B cell (primary cell): Measurements from ENCODE around the gene EBF3. TPM values are rescaled to one million over a fixed set of nuclear protein-coding genes. Genes with fewer than 3 reads are reported as not detected.
A peak's percentile ranks its signal among the peaks of the same experiment; 100 is the strongest.

Experiments
- ATAC-seq: fragments of 200-7000 bp; cut with Tn5 transposase; one replicate; pipeline ENCODE4 v1.10.0; 2021; ENCODE audit warnings: low read depth, mild to moderate bottlenecking, moderate number of reproducible peaks, moderate library complexity
- CTCF ChIA-PET: fragments of 350-600 bp; sonication (Branson Sonifier 250); formaldehyde crosslinking; loops from one replicate; lab custom pipeline; 2021; ENCODE audit warnings: antibody characterized with exemption, inconsistent platforms; lab: Charles Lee
- POLR2A ChIA-PET: fragments of 350-600 bp; sonication (Branson Sonifier 250); formaldehyde crosslinking; loops from one replicate; lab custom pipeline; 2021; ENCODE audit warnings: antibody characterized with exemption; lab: Charles Lee
- DNase-seq: peaks from one replicate; pipeline ENCODE4 v3.0.0; 2013
- H2AFZ ChIP-seq: 2 replicates; pipeline ENCODE4 v1.6.1; 2012; ENCODE audit warnings: mild to moderate bottlenecking, low read depth, low read length; ENCODE audit not compliant: insufficient read depth, poor library complexity, severe bottlenecking
- H3K27ac ChIP-seq, 2 donors: 1 replicate in 1 of 2; 2 replicates in 1 of 2; pipeline ENCODE4 v1.5.1; 2012 to 2013; ENCODE audit warnings: low read length in 2 of 2, mild to moderate bottlenecking in 2 of 2, moderate library complexity in 1 of 2
- H3K27me3 ChIP-seq, 4 experiments: fragments of 200-600 bp in 1 of 4; sonication (generic) in 1 of 4; replicated peaks in 1 of 4; 1 replicate in 2 of 4; 2 replicates in 2 of 4; pipeline versions ENCODE4 v1.6.1 to v1.7.0; 2013 to 2016; ENCODE audit warnings: low read length in 3 of 4, mild to moderate bottlenecking in 2 of 4, mixed read lengths in 1 of 4, moderate library complexity in 1 of 4; ENCODE audit not compliant: insufficient read depth in 4 of 4, control insufficient read depth in 3 of 4; ENCODE audit errors: control extremely low read depth in 1 of 4
- H3K36me3 ChIP-seq, 2 experiments: replicated peaks in 1 of 2; 1 replicate in 1 of 2; 2 replicates in 1 of 2; pipeline versions ENCODE4 v1.6.1 to v1.7.1; 2013; ENCODE audit warnings: low read length in 1 of 2; ENCODE audit not compliant: insufficient read depth in 2 of 2, control insufficient read depth in 1 of 2; ENCODE audit errors: control extremely low read depth in 1 of 2, extremely low read depth in 1 of 2
- H3K4me1 ChIP-seq, 2 donors: fragments of 200-600 bp in 1 of 2; sonication (generic) in 1 of 2; 1 replicate in 1 of 2; 2 replicates in 1 of 2; pipeline versions ENCODE4 v1.5.1 to v1.6.1; 2013 to 2017; ENCODE audit warnings: low read length in 2 of 2; ENCODE audit not compliant: control insufficient read depth in 2 of 2, insufficient read depth in 2 of 2
- H3K4me2 ChIP-seq: replicated peaks from 2 replicates; pipeline ENCODE3; 2012; ENCODE audit warnings: mild to moderate bottlenecking, low read depth, low read length; ENCODE audit not compliant: poor library complexity, severe bottlenecking
- H3K4me3 ChIP-seq, 5 experiments: fragments of 200-600 bp in 1 of 5; sonication (generic) in 1 of 5; 1 replicate in 3 of 5; 2 replicates in 2 of 5; pipeline versions ENCODE4 v1.5.1 to v1.7.0; 2011 to 2016; ENCODE audit warnings: low read length in 4 of 5, mild to moderate bottlenecking in 4 of 5, low read depth in 2 of 5, control low read depth in 1 of 5, moderate library complexity in 1 of 5; ENCODE audit not compliant: insufficient read depth in 1 of 5; ENCODE audit errors: control extremely low read depth in 1 of 5, extremely low read depth in 1 of 5
- H3K79me2 ChIP-seq: fragments of 200-600 bp; sonication (generic); one replicate; pipeline ENCODE4 v1.6.0; 2016; ENCODE audit warnings: low read length; ENCODE audit not compliant: control insufficient read depth, insufficient read depth
- H3K9ac ChIP-seq: fragments of 200-600 bp; sonication (generic); 2 replicates; pipeline ENCODE4 v1.6.1; 2017; ENCODE audit warnings: mild to moderate bottlenecking, low read length, moderate library complexity
- H3K9me3 ChIP-seq, 3 donors: one replicate each; pipeline versions ENCODE4 v1.6.1 to v1.7.1; 2013; ENCODE audit warnings: low read length in 2 of 3; ENCODE audit not compliant: control insufficient read depth in 2 of 3, insufficient read depth in 1 of 3; ENCODE audit errors: control extremely low read depth in 1 of 3
- H4K20me1 ChIP-seq: 2 replicates; pipeline ENCODE4 v1.6.0; 2012; ENCODE audit warnings: mild to moderate bottlenecking, low read length; ENCODE audit not compliant: insufficient read depth, control insufficient read depth, poor library complexity, severe bottlenecking
- H3K27ac Mint-ChIP-seq: one replicate; pipeline ENCODE4 v1.8.0; 2021; ENCODE audit warnings: mixed read lengths
- H3K27me3 Mint-ChIP-seq: one replicate; pipeline ENCODE4 v1.8.0; 2021; ENCODE audit warnings: mixed read lengths
- H3K4me1 Mint-ChIP-seq: one replicate; pipeline ENCODE4 v1.8.0; 2021; ENCODE audit warnings: mixed read lengths
- H3K4me3 Mint-ChIP-seq: one replicate; pipeline ENCODE4 v1.8.0; 2021; ENCODE audit warnings: mixed read lengths
- H3K9me3 Mint-ChIP-seq: one replicate; pipeline ENCODE4 v1.8.0; 2022; ENCODE audit warnings: mixed read lengths; ENCODE audit not compliant: insufficient read depth
- EZH2 ChIP-seq: IDR thresholded peaks from 2 replicates; pipeline ENCODE4 v1.6.1; 2012; ENCODE audit warnings: borderline replicate concordance, low read depth, mild to moderate bottlenecking, moderate library complexity, low read length; ENCODE audit not compliant: insufficient read depth, poor library complexity, severe bottlenecking
- WGBS: methylation state at CpG from one replicate; pipeline ENCODE4 v1.1.5; 2013; ENCODE audit warnings: missing lambda C conversion rate; ENCODE audit not compliant: insufficient coverage; 5-methylcytosine and 5-hydroxymethylcytosine counted together
- intact Hi-C: fragments of 100-400 bp; cut with micrococcal nuclease; formaldehyde crosslinking; loops from one replicate; pipeline ENCODE4 v1.10.0; 2022
- polyA plus RNA-seq: library from polyadenylated mRNA; depleted of rRNA; stranded (reverse); fragments of >200 nt; gene quantifications from 2 replicates; pipeline ENCODE4 v1.2.3, GENCODE V29; 2012
- total RNA-seq, 2 donors: library from RNA; stranded (reverse); fragments of 120-200 nt in 1 of 2; gene quantifications; 1 replicate in 1 of 2; 2 replicates in 1 of 2; pipeline versions ENCODE4 v1.2.3 to v1.2.4, GENCODE V29; 2013 to 2022
- TF ChIP-seq, protein P1 (sequence below): fragments of 200-600 bp; IDR thresholded peaks from one replicate; pipeline ENCODE4 v1.8.0; 2022; ENCODE audit warnings: antibody characterized with exemption, mild to moderate bottlenecking

Gene EBF3
- total and polyA plus RNA-seq, 2 donors (not counting 1 experiment from before 2014, with no cell fraction given) = not detected

DNA sequence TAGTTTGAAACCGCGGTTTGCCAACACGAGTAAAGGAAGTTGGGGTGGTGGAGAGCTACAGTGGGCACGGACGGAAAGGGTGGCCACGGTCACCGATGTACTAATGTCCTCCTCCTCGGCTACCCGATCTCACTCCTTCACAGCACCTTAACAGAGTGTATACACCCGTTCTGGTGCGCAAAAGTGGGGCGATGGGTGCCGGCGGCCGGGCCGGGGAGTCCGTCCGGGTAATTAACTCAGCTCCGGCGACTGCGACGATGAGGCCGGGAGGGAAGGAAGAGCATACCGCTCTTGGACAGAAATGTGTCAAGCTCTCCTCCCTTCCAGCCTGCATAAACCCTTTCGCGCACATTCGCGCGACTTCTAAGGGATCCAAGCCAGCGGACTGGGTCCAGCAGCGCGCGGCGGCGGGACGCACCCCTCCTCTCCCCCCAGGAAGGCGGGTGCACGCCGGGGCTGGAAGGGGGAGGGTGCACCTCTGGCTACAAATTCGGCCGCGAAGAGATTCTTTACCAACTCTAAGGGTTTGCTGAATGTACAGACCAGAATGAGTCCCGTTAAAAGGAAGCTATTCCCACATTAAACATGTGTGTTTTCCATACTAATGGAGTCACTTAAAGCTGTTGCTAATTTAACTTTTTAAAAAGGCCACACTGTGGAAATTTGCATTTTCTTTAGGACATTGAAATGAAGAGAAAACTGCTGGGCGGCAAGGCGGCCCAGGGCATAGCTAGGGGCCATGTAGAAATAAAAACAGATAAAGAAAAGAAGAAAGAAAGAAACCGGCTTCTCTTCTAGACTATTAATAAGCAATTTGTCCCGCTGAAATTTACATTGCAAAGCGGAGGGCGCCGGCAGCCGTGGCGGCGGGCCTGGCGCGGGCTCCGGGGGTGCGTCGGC lies 6.6 kb upstream of the EBF3 start:
- Histone ChIP-seq H2AFZ (no peak overlapping the region), H3K4me2 (peak overlapping the region; percentile 51), H3K4me3 (no peak overlapping the region), H3K9me3 (peaks cover 2 to 62% (median 14%) of the 10 kb centered on the region in 3 donors), H3K36me3 (no peaks in the 10 kb centered on the region), H3K27me3 (peaks cover 0 to 88% (median 72%) of the 10 kb centered on the region in 4 experiments), H4K20me1 (no peaks in the 10 kb centered on the region), H3K79me2 (no peaks in the 10 kb centered on the region), H3K4me1 (peaks cover 11 to 49% of the 10 kb centered on the region in 2 donors), H3K27ac (no peak overlapping the region), H3K9ac (no peak overlapping the region)
- ChIA-PET CTCF (interaction anchor here (1.0 to 3.2 kb wide), 4 partner anchors 13 to 1708 kb away, joined by 3 to 18 read pairs (median 4); no protein-coding TSS in a partner anchor), POLR2A (no interaction called here)
- Mint-ChIP-seq H3K9me3 (no peaks in the 10 kb centered on the region), H3K27me3 (peaks cover 50% of the 10 kb centered on the region), H3K27ac (peak overlapping the region; percentile 46), H3K4me1 (peaks cover 13% of the 10 kb centered on the region), H3K4me3 (peak overlapping the region; percentile 26)
- no peak for ATAC-seq
- TF ChIP-seq, protein P1, sequence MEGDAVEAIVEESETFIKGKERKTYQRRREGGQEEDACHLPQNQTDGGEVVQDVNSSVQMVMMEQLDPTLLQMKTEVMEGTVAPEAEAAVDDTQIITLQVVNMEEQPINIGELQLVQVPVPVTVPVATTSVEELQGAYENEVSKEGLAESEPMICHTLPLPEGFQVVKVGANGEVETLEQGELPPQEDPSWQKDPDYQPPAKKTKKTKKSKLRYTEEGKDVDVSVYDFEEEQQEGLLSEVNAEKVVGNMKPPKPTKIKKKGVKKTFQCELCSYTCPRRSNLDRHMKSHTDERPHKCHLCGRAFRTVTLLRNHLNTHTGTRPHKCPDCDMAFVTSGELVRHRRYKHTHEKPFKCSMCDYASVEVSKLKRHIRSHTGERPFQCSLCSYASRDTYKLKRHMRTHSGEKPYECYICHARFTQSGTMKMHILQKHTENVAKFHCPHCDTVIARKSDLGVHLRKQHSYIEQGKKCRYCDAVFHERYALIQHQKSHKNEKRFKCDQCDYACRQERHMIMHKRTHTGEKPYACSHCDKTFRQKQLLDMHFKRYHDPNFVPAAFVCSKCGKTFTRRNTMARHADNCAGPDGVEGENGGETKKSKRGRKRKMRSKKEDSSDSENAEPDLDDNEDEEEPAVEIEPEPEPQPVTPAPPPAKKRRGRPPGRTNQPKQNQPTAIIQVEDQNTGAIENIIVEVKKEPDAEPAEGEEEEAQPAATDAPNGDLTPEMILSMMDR = no peak
- no peak for TF ChIP-seq EZH2
- 7% methylated on average over 32 of the region's 58 CpGs for WGBS
- intact Hi-C loops = loop anchor here (5.0 to 10.0 kb wide), 2 partner anchors 1706 to 1758 kb away; no protein-coding TSS in a partner anchor
- peak; percentile 30 for DNase-seq
